Breast epithelium (tissue), 4 donors: ENCODE results near the gene TEX19. TPM values are rescaled to one million over a fixed set of nuclear protein-coding genes. Genes with fewer than 3 reads are reported as not detected.

Source experiments
- DNase-seq, 2 donors: peaks; one replicate each; pipeline ENCODE4 v3.0.0-alpha.2; 2019; ENCODE audit warnings: low spot score in 2 of 2
- H3K27ac ChIP-seq, 2 donors: fragments of 200-600 bp; sonication (generic) in 1 of 2; one replicate each; pipeline ENCODE4 v1.5.1; 2016 to 2019; ENCODE audit warnings: mild to moderate bottlenecking in 1 of 2
- H3K27me3 ChIP-seq, 2 donors: fragments of 200-600 bp; sonication (generic) in 1 of 2; one replicate each; pipeline versions ENCODE4 v1.5.1 to v1.6.0; 2017 to 2019; ENCODE audit warnings: control low read depth in 1 of 2, mild to moderate bottlenecking in 1 of 2
- H3K36me3 ChIP-seq: fragments of 200-600 bp; one replicate; pipeline ENCODE4 v1.5.1; 2019
- H3K4me1 ChIP-seq, 2 donors: fragments of 200-600 bp; sonication (generic); one replicate each; pipeline ENCODE4 v1.5.1; 2016 to 2019; ENCODE audit warnings: control low read depth in 1 of 2
- H3K4me3 ChIP-seq, 3 donors: fragments of 200-600 bp; sonication (generic); 1 replicate in 2 of 3; 2 replicates in 1 of 3; pipeline ENCODE4 v1.5.1; 2016 to 2019; ENCODE audit warnings: mild to moderate bottlenecking in 3 of 3, moderate library complexity in 2 of 3
- H3K9me3 ChIP-seq, 2 donors: fragments of 200-600 bp; sonication (generic) in 1 of 2; one replicate each; pipeline ENCODE4 v1.5.1; 2016 to 2019; ENCODE audit warnings: control low read depth in 1 of 2
- POLR2A ChIP-seq: fragments of 450-650 bp; IDR thresholded peaks from one replicate; pipeline ENCODE4 v1.6.1; 2016; ENCODE audit warnings: antibody characterized with exemption, mild to moderate bottlenecking, moderate library complexity
- POLR2AphosphoS5 ChIP-seq, 3 donors: sonication (generic); formaldehyde crosslinking; IDR thresholded peaks; one replicate each; pipeline ENCODE4 v1.6.1; 2017; ENCODE audit warnings: antibody characterized with exemption in 3 of 3
- intact Hi-C: fragments of 100-400 bp; cut with DNase I; formaldehyde crosslinking; loops from one replicate; pipeline ENCODE4 v1.15.1; 2023; ENCODE audit warnings: low total_unique reads
- total RNA-seq, 3 donors: library from RNA; depleted of rRNA; stranded (reverse); fragments of >200 nt; gene quantifications; one replicate each; pipeline ENCODE4 v1.1.0, GENCODE V29; 2016
- TF ChIP-seq, protein P1 (sequence below), 3 donors: fragments of 450-650 bp; IDR thresholded peaks; one replicate each; pipeline ENCODE4 v1.5.1; 2016 to 2017; ENCODE audit warnings: antibody characterized with exemption in 3 of 3, mild to moderate bottlenecking in 3 of 3, moderate library complexity in 3 of 3

Gene TEX19
- total RNA-seq, 3 donors from 2014 or later = not detected

GRCh38 chr17:82316651-82317393 is 42.2 kb upstream of the TEX19 start:
- H3K4me3 ChIP-seq = peak overlapping the region in 1 of 3 donors; percentile 7
- intact Hi-C loops = no loop called here
- no peak for DNase-seq
- H3K27me3 ChIP-seq = peaks cover 14 to 37% of the 10 kb centered on the region in 2 donors
- no peaks in the 10 kb centered on the region for H3K9me3 ChIP-seq
- no peaks in the 10 kb centered on the region for H3K4me1 ChIP-seq
- H3K27ac ChIP-seq = no peak overlapping the region
- no peak for TF ChIP-seq POLR2A
- TF ChIP-seq, protein P1, sequence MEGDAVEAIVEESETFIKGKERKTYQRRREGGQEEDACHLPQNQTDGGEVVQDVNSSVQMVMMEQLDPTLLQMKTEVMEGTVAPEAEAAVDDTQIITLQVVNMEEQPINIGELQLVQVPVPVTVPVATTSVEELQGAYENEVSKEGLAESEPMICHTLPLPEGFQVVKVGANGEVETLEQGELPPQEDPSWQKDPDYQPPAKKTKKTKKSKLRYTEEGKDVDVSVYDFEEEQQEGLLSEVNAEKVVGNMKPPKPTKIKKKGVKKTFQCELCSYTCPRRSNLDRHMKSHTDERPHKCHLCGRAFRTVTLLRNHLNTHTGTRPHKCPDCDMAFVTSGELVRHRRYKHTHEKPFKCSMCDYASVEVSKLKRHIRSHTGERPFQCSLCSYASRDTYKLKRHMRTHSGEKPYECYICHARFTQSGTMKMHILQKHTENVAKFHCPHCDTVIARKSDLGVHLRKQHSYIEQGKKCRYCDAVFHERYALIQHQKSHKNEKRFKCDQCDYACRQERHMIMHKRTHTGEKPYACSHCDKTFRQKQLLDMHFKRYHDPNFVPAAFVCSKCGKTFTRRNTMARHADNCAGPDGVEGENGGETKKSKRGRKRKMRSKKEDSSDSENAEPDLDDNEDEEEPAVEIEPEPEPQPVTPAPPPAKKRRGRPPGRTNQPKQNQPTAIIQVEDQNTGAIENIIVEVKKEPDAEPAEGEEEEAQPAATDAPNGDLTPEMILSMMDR (IDR thresholded peaks at IDR 0.05) = no peak
- no peak for TF ChIP-seq POLR2AphosphoS5 (IDR thresholded peaks at IDR 0.05)
- no peaks in the 10 kb centered on the region for H3K36me3 ChIP-seq

DNA sequence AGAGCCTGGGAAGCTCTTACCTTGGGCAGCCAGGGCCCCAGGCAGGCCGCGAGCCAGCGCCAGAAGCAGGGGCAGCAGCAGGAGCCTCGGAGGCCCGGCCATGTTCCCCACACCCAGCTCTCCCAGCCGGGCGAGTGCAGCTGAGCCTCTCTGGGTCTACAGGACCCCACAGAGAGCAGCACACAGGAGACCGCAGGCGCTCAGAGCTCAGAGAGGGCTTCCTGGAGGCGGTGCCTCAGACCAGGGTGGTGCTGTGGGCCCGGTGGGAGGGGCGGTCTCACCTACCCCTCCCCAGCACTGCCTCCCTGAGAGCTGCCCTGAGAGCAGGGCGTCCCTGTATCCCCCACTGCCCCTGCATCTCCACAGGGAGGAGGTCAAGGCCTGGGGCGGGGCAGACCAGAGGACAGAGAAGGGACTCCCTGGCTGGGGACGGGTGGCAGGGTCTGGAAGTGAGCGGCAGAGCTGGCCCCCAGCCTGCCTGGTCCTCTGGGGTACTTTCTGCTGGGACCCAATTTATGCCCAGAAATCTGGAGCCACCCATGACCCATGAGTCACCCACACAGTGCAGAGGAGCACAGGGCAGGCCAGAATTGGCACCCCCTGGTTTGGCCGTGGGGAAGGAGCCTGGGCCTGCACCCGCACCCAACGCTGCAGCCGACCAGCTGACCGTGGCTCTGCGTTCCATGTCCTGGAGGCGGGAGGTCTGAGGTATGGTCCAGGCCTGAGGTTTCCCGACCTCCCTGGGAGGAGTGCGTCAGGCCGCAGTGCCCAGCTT is 41.5 kb upstream of the TEX19 start, which contains the start of gene CD7:
Gene CD7 (minus strand): TSS at position 215 of the 775 bp plus-strand sequence. CDS start 113 bp downstream, at position 102.
- peak within 1 kb of the TSS in 1 of 3 donors; percentile 7 for H3K4me3 ChIP-seq

DNA sequence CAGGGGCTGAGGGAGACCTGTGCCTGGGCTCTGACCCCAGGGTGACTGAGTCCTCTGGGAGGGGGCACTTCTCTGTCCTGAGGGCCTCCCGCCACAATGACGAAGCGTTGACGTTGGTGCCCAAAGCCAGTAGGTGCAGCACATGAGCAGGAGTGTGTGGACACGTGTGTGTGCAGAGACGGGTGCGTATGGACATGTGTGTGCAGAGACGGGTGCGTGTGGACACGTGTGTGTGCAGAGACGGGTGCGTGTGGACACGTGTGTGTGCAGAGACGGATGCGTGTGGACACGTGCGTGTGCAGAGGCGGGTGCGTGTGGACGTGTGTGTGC is 40.9 kb upstream of the TEX19 start:
- TF ChIP-seq POLR2AphosphoS5 (IDR thresholded peaks at IDR 0.05) (no peak), POLR2A (no peak)
- TF ChIP-seq, protein P1 (IDR thresholded peaks at IDR 0.05) = no peak
- H3K4me1 ChIP-seq = no peaks in the 10 kb centered on the region
- DNase-seq = no peak
- H3K9me3 ChIP-seq = no peaks in the 10 kb centered on the region
- H3K4me3 ChIP-seq = no peak overlapping the region
- intact Hi-C loops = no loop called here
- H3K27ac ChIP-seq = no peak overlapping the region
- H3K36me3 ChIP-seq = no peaks in the 10 kb centered on the region
- peaks cover 14 to 41% of the 10 kb centered on the region in 2 donors for H3K27me3 ChIP-seq

More for the DNA sequence above, 41.5 kb upstream of the TEX19 start, which contains the start of gene CD7:
- Histone ChIP-seq H3K9me3 (no peaks in the 10 kb centered on the region), H3K27ac (no peak within 1 kb of the TSS), H3K27me3 (peaks cover 14 to 41% of the 10 kb centered on the region in 2 donors), H3K4me1 (no peaks in the 10 kb centered on the region), H3K36me3 (no peaks in the 10 kb centered on the region)
- TF ChIP-seq, protein P1 (IDR thresholded peaks at IDR 0.05) = no peak
- TF ChIP-seq POLR2AphosphoS5 (IDR thresholded peaks at IDR 0.05) = no peak
- no peak for TF ChIP-seq POLR2A
- intact Hi-C loops = no loop called here
- DNase-seq = no peak

- no peak overlapping the region for H3K4me3 ChIP-seq
- intact Hi-C loops = no loop called here
- DNase-seq = no peak
- H3K36me3 ChIP-seq = no peaks in the 10 kb centered on the region
- peaks cover 14 to 36% of the 10 kb centered on the region in 2 donors for H3K27me3 ChIP-seq
- no peaks in the 10 kb centered on the region for H3K9me3 ChIP-seq
- H3K4me1 ChIP-seq = no peaks in the 10 kb centered on the region
- no peak overlapping the region for H3K27ac ChIP-seq
- no peak for TF ChIP-seq POLR2A
- TF ChIP-seq, protein P1 (IDR thresholded peaks at IDR 0.05) = no peak
- no peak for TF ChIP-seq POLR2AphosphoS5 (IDR thresholded peaks at IDR 0.05)
These were observed 40.1 kb upstream of the TEX19 start for GRCh38 chr17:82318772-82319606.
